K562 (cell line): ENCODE measurements around the gene GYPA.

Experiments
- HCFC1 ChIP-seq: IDR thresholded peaks from 2 replicates; pipeline ENCODE4 v1.6.1; 2012; ENCODE audit warnings: low read depth, low read length, improper control_type of control experiment
- TAF1 ChIP-seq: IDR thresholded peaks from 2 replicates; pipeline ENCODE4 v1.6.1; 2011; ENCODE audit warnings: mild to moderate bottlenecking, low read length, moderate library complexity; ENCODE audit not compliant: insufficient read depth, control insufficient read depth, severe bottlenecking; ENCODE audit errors: extremely low read depth
- TARDBP ChIP-seq: fragments of 450-650 bp; IDR thresholded peaks from 2 replicates; pipeline ENCODE4 v1.6.1; 2016
- TF ChIP-seq, protein P1 (sequence below), 3 experiments: IDR thresholded peaks in 2 of 3; conservative IDR thresholded peaks in 1 of 3; 2 replicates each; pipeline ENCODE4 v1.5.1; 2011 to 2012; ENCODE audit warnings: low read length in 3 of 3, mild to moderate bottlenecking in 3 of 3, control low read depth in 2 of 3, improper control_type of control experiment in 1 of 3, inconsistent platforms in 1 of 3, low read depth in 1 of 3, mixed read lengths in 1 of 3, moderate library complexity in 1 of 3; ENCODE audit not compliant: insufficient read depth in 2 of 3

DNA sequence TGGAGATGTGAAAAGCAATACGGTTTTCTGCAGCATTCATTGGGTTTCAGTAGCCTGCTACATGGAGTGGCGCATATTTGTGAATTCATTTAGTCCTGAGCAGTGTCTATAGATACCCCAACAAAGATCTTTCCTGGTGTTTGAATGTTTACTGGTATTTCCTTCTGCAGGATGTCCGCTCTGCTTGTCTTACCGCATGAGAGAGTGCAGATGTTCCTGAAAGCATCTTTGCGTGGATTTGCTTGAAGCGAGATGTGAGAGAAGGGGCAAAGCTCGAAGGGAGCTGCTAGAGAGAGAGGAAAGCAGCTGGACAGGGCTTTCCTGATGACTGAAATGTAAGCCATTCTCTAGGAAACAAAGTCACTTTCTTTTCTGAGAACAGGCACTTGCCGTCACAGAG, 40.9 kb upstream of the GYPA start:
- TF ChIP-seq, protein P1, sequence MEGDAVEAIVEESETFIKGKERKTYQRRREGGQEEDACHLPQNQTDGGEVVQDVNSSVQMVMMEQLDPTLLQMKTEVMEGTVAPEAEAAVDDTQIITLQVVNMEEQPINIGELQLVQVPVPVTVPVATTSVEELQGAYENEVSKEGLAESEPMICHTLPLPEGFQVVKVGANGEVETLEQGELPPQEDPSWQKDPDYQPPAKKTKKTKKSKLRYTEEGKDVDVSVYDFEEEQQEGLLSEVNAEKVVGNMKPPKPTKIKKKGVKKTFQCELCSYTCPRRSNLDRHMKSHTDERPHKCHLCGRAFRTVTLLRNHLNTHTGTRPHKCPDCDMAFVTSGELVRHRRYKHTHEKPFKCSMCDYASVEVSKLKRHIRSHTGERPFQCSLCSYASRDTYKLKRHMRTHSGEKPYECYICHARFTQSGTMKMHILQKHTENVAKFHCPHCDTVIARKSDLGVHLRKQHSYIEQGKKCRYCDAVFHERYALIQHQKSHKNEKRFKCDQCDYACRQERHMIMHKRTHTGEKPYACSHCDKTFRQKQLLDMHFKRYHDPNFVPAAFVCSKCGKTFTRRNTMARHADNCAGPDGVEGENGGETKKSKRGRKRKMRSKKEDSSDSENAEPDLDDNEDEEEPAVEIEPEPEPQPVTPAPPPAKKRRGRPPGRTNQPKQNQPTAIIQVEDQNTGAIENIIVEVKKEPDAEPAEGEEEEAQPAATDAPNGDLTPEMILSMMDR (IDR thresholded peaks at IDR 0.05 in 2 of 3, conservative IDR thresholded peaks at IDR 0.05 in 1 of 3; ENCODE audit: insufficient read depth in 2 of 3, low read depth in 1 of 3, low read length in 3 of 3), result no peak
- no peak for TF ChIP-seq TARDBP
- TF ChIP-seq TAF1, result no peak
- no peak for TF ChIP-seq HCFC1
